Smooth muscle cell of the coronary artery (primary cell): ENCODE data around the gene OSGIN1. TPM values are rescaled to one million over a fixed set of nuclear protein-coding genes. Genes with fewer than 3 reads are reported as not detected.

ENCODE experiments used
- total RNA-seq: library from RNA; depleted of rRNA; stranded (reverse); fragments of >200 nt; gene quantifications from 2 replicates; pipeline ENCODE4 v1.2.3, GENCODE V29; 2014; ENCODE audit warnings: low replicate concordance

OSGIN1 gene
- total RNA-seq: 0.59 and 1.6 TPM in 2 replicates

GRCh38 chr16:83952940-83953795 lies at the start of gene OSGIN1:
OSGIN1 (plus strand) TSS chr16:83953240; CDS start chr16:83957672, 4,432 bp downstream.

GRCh38 chr16:83967838-83968305 lies 14.8 kb downstream of the OSGIN1 start, which contains the start of gene NECAB2:
NECAB2 (plus strand) TSS chr16:83968244; CDS start chr16:83968649, 405 bp downstream.

Other genes with a start within 250 kb of the OSGIN1 start
- 155 and 380 TPM in 2 replicates for gene HSBP1, start 145.3 kb upstream of the OSGIN1 start, total RNA-seq
- 2.2 and 5.9 TPM in 2 replicates for gene MLYCD, start 54.1 kb upstream of the OSGIN1 start, total RNA-seq
- 0.12 and 0.53 TPM in 2 replicates for gene NECAB2, start 15.0 kb downstream of the OSGIN1 start, total RNA-seq
- gene SLC38A8, start 89.6 kb downstream of the OSGIN1 start, total RNA-seq: not detected in 2 replicates
- gene MBTPS1, start 163.7 kb downstream of the OSGIN1 start, total RNA-seq: 97.0 and 124 TPM in 2 replicates
- gene HSDL1, start 191.9 kb downstream of the OSGIN1 start, total RNA-seq: 16.5 and 20.6 TPM in 2 replicates
- gene DNAAF1, start 192.1 kb downstream of the OSGIN1 start, total RNA-seq: not detected in 2 replicates
- gene TAF1C, start 233.8 kb downstream of the OSGIN1 start, total RNA-seq: 7.7 and 15.6 TPM in 2 replicates
- not detected in 2 replicates for gene ADAD2, start 237.9 kb downstream of the OSGIN1 start, total RNA-seq